HepG2 (cell line): ENCODE measurements around the gene ASB16. TPM values are rescaled to one million over a fixed set of nuclear protein-coding genes. Genes with fewer than 3 reads are reported as not detected.

Experiments used
- SALL1 ChIP-seq: sonication (generic); formaldehyde crosslinking; IDR thresholded peaks from 2 replicates; pipeline ENCODE4 v1.8.0; 2022; ENCODE audit warnings: mild to moderate bottlenecking, missing genetic modification reagents
- polyA plus RNA-seq, 8 experiments: library from polyadenylated mRNA; depleted of rRNA in 3 of 8; stranded (reverse) in 7 of 8; unstranded in 1 of 8; fragments of >200 nt; fragmentation: Illumina TruSeq in 4 of 8; extraction: Trizol in 4 of 8; gene quantifications; 2 replicates each; pipeline versions ENCODE4 v1.2.1 to v1.2.3, GENCODE V29; 2011 to 2016; ENCODE audit warnings: low read depth in 4 of 8, missing spikeins in 1 of 8, mixed read lengths in 1 of 8; ENCODE audit not compliant: insufficient read depth in 1 of 8
- total RNA-seq, 5 experiments: library from RNA; depleted of rRNA; stranded (reverse); fragments of >200 nt; fragmentation: Illumina TruSeq; extraction: Trizol; gene quantifications; 2 replicates each; pipeline ENCODE4 v1.2.3, GENCODE V29; 2016; ENCODE audit warnings: low read depth in 1 of 5
- TF ChIP-seq, protein P1 (sequence below): sonication (generic); formaldehyde crosslinking; IDR thresholded peaks from 2 replicates; pipeline ENCODE4 v1.4.0; 2020; ENCODE audit warnings: missing genetic modification reagents
- TF ChIP-seq, protein P2 (sequence below): sonication (generic); formaldehyde crosslinking; IDR thresholded peaks from 2 replicates; pipeline ENCODE4 v1.4.0; 2020; ENCODE audit warnings: missing genetic modification reagents, mild to moderate bottlenecking, borderline replicate concordance
- TF ChIP-seq, protein P3 (sequence below): IDR thresholded peaks from 2 replicates; pipeline ENCODE4 v1.4.0; 2020; ENCODE audit warnings: mild to moderate bottlenecking, missing genetic modification reagents

The ASB16 gene
- total and polyA plus RNA-seq, 2 of the 13 experiments (the other 11 are each of a cell fraction or from before 2014, with no cell fraction given): 0.07 TPM; not detected in 1

DNA sequence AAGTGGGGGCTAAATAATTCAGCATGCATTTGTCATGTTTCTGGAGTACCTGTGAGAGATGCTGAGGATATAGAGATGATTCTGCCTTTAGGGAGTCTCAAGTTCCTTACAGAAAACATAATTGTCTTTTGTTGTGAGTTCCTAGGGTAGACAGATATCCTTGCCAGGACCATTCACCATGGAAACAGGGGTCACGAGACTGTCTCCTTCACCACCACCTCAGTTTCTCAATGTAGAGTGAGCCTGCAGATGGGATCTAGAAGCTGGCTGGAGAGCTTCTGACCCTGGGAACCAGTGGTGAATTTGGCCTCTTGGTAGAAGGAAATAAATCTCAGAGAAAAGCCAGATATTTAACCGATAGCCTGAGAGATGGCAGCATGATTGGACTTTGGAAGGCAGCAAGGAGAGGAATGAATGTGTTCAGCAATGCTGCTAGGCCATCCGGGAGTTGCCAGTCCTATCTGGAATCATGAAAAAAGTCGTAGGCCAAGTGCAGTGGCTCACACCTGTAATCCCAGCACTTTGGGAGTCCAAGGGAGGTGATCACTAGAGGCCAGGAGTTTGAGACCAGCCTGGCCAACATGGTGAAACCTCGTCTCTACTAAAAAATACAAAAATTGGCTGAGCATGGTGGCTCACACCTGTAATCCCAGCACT lies 39.7 kb upstream of the ASB16 start (continued):
- TF ChIP-seq, protein P1, sequence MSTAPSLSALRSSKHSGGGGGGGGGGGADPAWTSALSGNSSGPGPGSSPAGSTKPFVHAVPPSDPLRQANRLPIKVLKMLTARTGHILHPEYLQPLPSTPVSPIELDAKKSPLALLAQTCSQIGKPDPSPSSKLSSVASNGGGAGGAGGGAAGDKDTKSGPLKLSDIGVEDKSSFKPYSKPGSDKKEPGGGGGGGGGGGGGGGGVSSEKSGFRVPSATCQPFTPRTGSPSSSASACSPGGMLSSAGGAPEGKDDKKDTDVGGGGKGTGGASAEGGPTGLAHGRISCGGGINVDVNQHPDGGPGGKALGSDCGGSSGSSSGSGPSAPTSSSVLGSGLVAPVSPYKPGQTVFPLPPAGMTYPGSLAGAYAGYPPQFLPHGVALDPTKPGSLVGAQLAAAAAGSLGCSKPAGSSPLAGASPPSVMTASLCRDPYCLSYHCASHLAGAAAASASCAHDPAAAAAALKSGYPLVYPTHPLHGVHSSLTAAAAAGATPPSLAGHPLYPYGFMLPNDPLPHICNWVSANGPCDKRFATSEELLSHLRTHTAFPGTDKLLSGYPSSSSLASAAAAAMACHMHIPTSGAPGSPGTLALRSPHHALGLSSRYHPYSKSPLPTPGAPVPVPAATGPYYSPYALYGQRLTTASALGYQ (CRISPR knock-in tag): no peak
- 0 out of 2 replicates have a peak, but pooled peaks have one; percentile 11 for TF ChIP-seq SALL1 (CRISPR knock-in tag)
- TF ChIP-seq, protein P2, sequence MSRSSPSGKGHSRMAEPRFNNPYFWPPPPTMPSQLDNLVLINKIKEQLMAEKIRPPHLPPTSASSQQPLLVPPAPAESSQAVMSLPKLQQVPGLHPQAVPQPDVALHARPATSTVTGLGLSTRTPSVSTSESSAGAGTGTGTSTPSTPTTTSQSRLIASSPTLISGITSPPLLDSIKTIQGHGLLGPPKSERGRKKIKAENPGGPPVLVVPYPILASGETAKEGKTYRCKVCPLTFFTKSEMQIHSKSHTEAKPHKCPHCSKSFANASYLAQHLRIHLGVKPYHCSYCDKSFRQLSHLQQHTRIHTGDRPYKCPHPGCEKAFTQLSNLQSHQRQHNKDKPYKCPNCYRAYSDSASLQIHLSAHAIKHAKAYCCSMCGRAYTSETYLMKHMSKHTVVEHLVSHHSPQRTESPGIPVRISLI (CRISPR knock-in tag): 0 out of 2 replicates have a peak, but pooled peaks have one; percentile 36
- TF ChIP-seq, protein P3, sequence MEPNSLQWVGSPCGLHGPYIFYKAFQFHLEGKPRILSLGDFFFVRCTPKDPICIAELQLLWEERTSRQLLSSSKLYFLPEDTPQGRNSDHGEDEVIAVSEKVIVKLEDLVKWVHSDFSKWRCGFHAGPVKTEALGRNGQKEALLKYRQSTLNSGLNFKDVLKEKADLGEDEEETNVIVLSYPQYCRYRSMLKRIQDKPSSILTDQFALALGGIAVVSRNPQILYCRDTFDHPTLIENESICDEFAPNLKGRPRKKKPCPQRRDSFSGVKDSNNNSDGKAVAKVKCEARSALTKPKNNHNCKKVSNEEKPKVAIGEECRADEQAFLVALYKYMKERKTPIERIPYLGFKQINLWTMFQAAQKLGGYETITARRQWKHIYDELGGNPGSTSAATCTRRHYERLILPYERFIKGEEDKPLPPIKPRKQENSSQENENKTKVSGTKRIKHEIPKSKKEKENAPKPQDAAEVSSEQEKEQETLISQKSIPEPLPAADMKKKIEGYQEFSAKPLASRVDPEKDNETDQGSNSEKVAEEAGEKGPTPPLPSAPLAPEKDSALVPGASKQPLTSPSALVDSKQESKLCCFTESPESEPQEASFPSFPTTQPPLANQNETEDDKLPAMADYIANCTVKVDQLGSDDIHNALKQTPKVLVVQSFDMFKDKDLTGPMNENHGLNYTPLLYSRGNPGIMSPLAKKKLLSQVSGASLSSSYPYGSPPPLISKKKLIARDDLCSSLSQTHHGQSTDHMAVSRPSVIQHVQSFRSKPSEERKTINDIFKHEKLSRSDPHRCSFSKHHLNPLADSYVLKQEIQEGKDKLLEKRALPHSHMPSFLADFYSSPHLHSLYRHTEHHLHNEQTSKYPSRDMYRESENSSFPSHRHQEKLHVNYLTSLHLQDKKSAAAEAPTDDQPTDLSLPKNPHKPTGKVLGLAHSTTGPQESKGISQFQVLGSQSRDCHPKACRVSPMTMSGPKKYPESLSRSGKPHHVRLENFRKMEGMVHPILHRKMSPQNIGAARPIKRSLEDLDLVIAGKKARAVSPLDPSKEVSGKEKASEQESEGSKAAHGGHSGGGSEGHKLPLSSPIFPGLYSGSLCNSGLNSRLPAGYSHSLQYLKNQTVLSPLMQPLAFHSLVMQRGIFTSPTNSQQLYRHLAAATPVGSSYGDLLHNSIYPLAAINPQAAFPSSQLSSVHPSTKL (CRISPR knock-in tag): 0 out of 2 replicates have a peak, but pooled peaks have one; percentile 14
